Prostate gland (tissue), 2 donors: ENCODE data around the gene TXNDC9.

ENCODE experiments used
- CTCF ChIP-seq, 4 experiments: fragments of 200-600 bp in 2 of 4; fragments of 450-650 bp in 2 of 4; sonication (generic) in 2 of 4; IDR thresholded peaks; 1 replicate in 3 of 4; 2 replicates in 1 of 4; pipeline ENCODE4 v1.5.1; 2016 to 2019; ENCODE audit warnings: antibody characterized with exemption in 4 of 4, mild to moderate bottlenecking in 2 of 4, moderate library complexity in 2 of 4
- POLR2AphosphoS5 ChIP-seq: sonication (generic); formaldehyde crosslinking; IDR thresholded peaks from one replicate; pipeline ENCODE4 v1.6.1; 2017; ENCODE audit warnings: antibody characterized with exemption

GRCh38 chr2:99325384-99325783 lies 10.7 kb downstream of the TXNDC9 start:
- TF ChIP-seq CTCF (IDR thresholded peaks at IDR 0.05) (no peak), POLR2AphosphoS5 (no peak)
